PFSK-1 (cell line): ENCODE data around the gene SYN1.

Experiments
- FOXP2 ChIP-seq: optimal IDR thresholded peaks from 2 replicates; pipeline ENCODE3; 2011; ENCODE audit warnings: borderline replicate concordance, control low read depth, inconsistent platforms; ENCODE audit not compliant: insufficient read depth; ENCODE audit errors: extremely low read length, extremely low read depth
- POLR2AphosphoS5 ChIP-seq: IDR thresholded peaks from 2 replicates; pipeline ENCODE4 v1.6.1; 2012; ENCODE audit warnings: low read depth, mild to moderate bottlenecking, control low read depth, low read length, moderate library complexity
- REST ChIP-seq, 2 experiments: IDR thresholded peaks; 2 replicates each; pipeline versions ENCODE4 v1.6.1 to v1.8.0; 2011 to 2012; ENCODE audit warnings: low read depth in 2 of 2, low read length in 2 of 2, control low read depth in 1 of 2, inconsistent platforms in 1 of 2, mild to moderate bottlenecking in 1 of 2, moderate library complexity in 1 of 2; ENCODE audit not compliant: insufficient read depth in 1 of 2
- SIN3A ChIP-seq: IDR thresholded peaks from 2 replicates; pipeline ENCODE4 v1.6.1; 2012; ENCODE audit warnings: mild to moderate bottlenecking, low read length, moderate library complexity, borderline replicate concordance; ENCODE audit not compliant: insufficient read depth
- TAF1 ChIP-seq: IDR thresholded peaks from 2 replicates; pipeline ENCODE4 v1.6.1; 2012; ENCODE audit warnings: low read length, control low read depth, borderline replicate concordance; ENCODE audit not compliant: insufficient read depth

GRCh38 chrX:47620303-47620685 is 637 bp upstream of the SYN1 start:
- TF ChIP-seq TAF1 = no peak
- no peak for TF ChIP-seq POLR2AphosphoS5
- TF ChIP-seq REST (IDR thresholded peaks at IDR 0.05; ENCODE audit: insufficient read depth in 1 of 2, low read depth in 2 of 2, low read length in 2 of 2) = no peak
- no peak for TF ChIP-seq SIN3A
- TF ChIP-seq FOXP2 = no peak
